ENCODE measurements around the gene SLC6A8.
"Not testable (repeated sequence)": the region's sequence is repeated elsewhere in the genome, so short reads cannot be mapped to it uniquely, and the experiment has no call there.

The SLC6A8 gene

DNA sequence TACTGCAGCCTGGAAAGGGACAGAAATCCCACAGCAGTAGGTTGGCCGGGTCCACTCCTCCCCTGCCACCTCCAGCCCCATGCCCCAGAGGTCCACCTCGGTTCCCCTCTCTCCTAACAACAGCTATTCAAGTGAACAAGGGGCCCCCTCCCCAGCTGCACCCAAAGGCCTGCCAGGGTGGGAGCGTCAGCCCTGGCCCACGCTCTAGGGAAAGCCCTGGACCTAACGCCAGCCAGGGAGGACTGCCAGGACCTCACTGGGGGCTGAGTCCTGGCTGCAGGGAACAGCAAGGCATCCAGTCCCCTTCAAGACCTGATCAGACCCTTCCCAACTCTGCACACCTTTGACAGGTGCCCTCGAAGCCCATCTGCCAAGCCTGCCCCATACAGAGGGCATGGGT lies 13.2 kb downstream of the SLC6A8 start:
- TF ChIP-seq EZH2 (IDR thresholded peaks at IDR 0.05) = no peak
- no peak for TF ChIP-seq POLR2AphosphoS5 (IDR thresholded peaks at IDR 0.05; ENCODE audit: borderline replicate concordance, low read depth, low read length)
- no peak for TF ChIP-seq FOXP2 (optimal IDR thresholded peaks at IDR 0.05; ENCODE audit: control extremely low read depth, extremely low read length, insufficient read depth)
- no peaks in the 10 kb centered on the region for H3K9me3 ChIP-seq (ENCODE audit: low read depth, low read length)
- H3K27ac ChIP-seq = no peak overlapping the region
- H3K9ac ChIP-seq (ENCODE audit: insufficient read length) = no peak overlapping the region
- no peaks in the 10 kb centered on the region for H3K36me3 ChIP-seq (ENCODE audit: insufficient read depth, low read length)
- H3K4me3 ChIP-seq = no peak overlapping the region
- no peak for DNase-seq (ENCODE audit: low read depth, low spot score)

GRCh38 chrX:153701706-153702105 lies 14.0 kb downstream of the SLC6A8 start:
- TF ChIP-seq EZH2 (IDR thresholded peaks at IDR 0.05) (no peak), FOXP2 (optimal IDR thresholded peaks at IDR 0.05; ENCODE audit: control extremely low read depth, extremely low read length, insufficient read depth) (no peak), POLR2AphosphoS5 (IDR thresholded peaks at IDR 0.05; ENCODE audit: borderline replicate concordance, low read depth, low read length) (no peak)
- H3K36me3 ChIP-seq (ENCODE audit: insufficient read depth, low read length) = no peaks in the 10 kb centered on the region
- H3K9ac ChIP-seq (ENCODE audit: insufficient read length) = no peak overlapping the region
- DNase-seq (ENCODE audit: low read depth, low spot score) = no peak
- no peak overlapping the region for H3K4me3 ChIP-seq
- no peak overlapping the region for H3K27ac ChIP-seq
- no peaks in the 10 kb centered on the region for H3K9me3 ChIP-seq (ENCODE audit: low read depth, low read length)

DNA sequence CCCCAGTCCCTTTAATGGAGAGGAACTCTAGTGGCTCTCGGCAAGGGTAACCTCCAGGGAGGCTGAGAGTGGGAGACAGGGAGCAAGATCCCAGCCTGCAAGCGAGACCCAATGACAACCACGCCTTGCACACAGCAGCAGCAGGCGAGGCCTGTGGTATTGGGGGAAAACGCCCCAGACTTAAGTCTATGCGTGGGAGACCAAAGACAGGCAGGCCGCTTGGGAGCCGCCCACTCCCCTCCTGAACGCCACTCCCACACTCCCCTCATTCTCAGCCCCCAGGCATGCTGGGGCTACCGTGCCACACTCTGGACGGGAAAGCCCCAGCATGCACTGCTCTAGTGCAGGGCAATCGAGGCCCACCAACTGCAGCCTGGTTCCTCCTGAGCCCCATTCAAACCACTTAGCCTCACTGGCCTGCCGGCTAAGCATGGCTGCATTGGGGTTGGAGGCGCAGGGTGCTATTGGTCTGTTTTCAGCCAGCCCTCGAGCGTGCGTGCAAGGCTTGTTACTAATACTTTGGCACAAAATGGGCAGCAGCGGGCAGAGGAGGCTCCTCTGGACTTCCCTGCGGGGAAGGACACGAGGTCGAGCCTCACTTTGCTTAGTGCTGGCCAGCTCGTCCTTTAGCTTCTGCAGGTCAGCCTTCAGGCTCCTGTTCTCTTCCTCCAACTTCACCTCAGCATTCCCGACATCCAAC lies 14.8 kb downstream of the SLC6A8 start:
- Histone ChIP-seq H3K9me3 (ENCODE audit: low read depth, low read length) (no peaks in the 10 kb centered on the region), H3K9ac (ENCODE audit: insufficient read length) (no peak overlapping the region), H3K27ac (no peak overlapping the region), H3K36me3 (ENCODE audit: insufficient read depth, low read length) (no peaks in the 10 kb centered on the region), H3K4me3 (no peak overlapping the region)
- no peak for TF ChIP-seq POLR2AphosphoS5 (IDR thresholded peaks at IDR 0.05; ENCODE audit: borderline replicate concordance, low read depth, low read length)
- DNase-seq (ENCODE audit: low read depth, low spot score) = no peak

GRCh38 chrX:153703036-153703370 lies 15.3 kb downstream of the SLC6A8 start:
- Histone ChIP-seq H3K9ac (ENCODE audit: insufficient read length) (no peak overlapping the region), H3K36me3 (ENCODE audit: insufficient read depth, low read length) (no peaks in the 10 kb centered on the region), H3K27ac (no peak overlapping the region), H3K4me3 (no peak overlapping the region), H3K9me3 (ENCODE audit: low read depth, low read length) (no peaks in the 10 kb centered on the region)
- no peak for DNase-seq (ENCODE audit: low read depth, low spot score)
- no peak for TF ChIP-seq POLR2AphosphoS5 (IDR thresholded peaks at IDR 0.05; ENCODE audit: borderline replicate concordance, low read depth, low read length)
- TF ChIP-seq EZH2 (IDR thresholded peaks at IDR 0.05) = no peak
- TF ChIP-seq FOXP2 (optimal IDR thresholded peaks at IDR 0.05; ENCODE audit: control extremely low read depth, extremely low read length, insufficient read depth) = no peak

- DNase-seq (ENCODE audit: low read depth, low spot score) = no peak
- no peak overlapping the region for H3K9ac ChIP-seq (ENCODE audit: insufficient read length)
- no peak overlapping the region for H3K4me3 ChIP-seq
- no peak for TF ChIP-seq EZH2 (IDR thresholded peaks at IDR 0.05)
- TF ChIP-seq POLR2AphosphoS5 (IDR thresholded peaks at IDR 0.05; ENCODE audit: borderline replicate concordance, low read depth, low read length) = no peak
- TF ChIP-seq FOXP2 (optimal IDR thresholded peaks at IDR 0.05; ENCODE audit: control extremely low read depth, extremely low read length, insufficient read depth) = no peak
- no peaks in the 10 kb centered on the region for H3K9me3 ChIP-seq (ENCODE audit: low read depth, low read length)
- H3K27ac ChIP-seq = no peak overlapping the region
- no peaks in the 10 kb centered on the region for H3K36me3 ChIP-seq (ENCODE audit: insufficient read depth, low read length)
Observed at GRCh38 chrX:153704021-153704526, 16.3 kb downstream of the SLC6A8 start.

GRCh38 chrX:153704631-153705402 lies 17.1 kb downstream of the SLC6A8 start:
- not testable (repeated sequence) for H3K36me3 ChIP-seq (ENCODE audit: insufficient read depth, low read length); H3K4me3 ChIP-seq; H3K9ac ChIP-seq (ENCODE audit: insufficient read length); H3K27ac ChIP-seq; H3K9me3 ChIP-seq (ENCODE audit: low read depth, low read length); DNase-seq (ENCODE audit: low read depth, low spot score)

DNA sequence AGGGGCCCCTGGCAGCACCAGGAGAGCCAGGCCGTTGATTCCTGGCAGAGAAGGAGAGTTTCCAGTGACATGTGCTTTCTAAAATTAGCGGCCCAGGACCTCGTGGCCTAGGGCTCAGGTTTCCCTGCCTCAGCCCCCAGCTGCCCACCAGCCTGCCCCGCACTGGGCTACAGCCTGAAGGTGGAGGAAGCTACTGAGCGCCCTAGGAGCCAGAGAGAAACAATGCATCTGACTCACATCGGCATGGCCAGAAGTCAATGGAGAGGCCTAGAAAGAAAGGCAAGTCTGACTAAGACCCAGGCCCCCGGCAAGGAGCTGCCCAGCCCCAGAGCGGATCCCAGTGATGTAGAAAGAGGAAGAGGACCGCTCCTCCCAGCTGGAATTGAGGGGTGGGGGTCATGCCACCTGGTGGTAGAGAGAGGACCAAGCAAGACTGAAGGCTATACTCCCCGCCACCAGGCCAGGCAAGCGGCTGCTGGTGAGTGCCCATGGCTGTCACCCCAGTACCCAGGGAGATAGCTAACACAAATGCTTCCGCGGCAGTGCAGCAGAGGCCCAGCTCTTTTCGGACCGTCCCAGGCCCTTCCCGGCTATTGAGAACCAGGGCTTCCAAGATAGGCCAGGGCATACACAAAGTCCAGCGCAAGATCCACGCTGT lies 17.8 kb downstream of the SLC6A8 start:
- H3K9me3 ChIP-seq (ENCODE audit: low read depth, low read length); DNase-seq (ENCODE audit: low read depth, low spot score); H3K36me3 ChIP-seq (ENCODE audit: insufficient read depth, low read length); H3K4me3 ChIP-seq; H3K27ac ChIP-seq; H3K9ac ChIP-seq (ENCODE audit: insufficient read length): not testable (repeated sequence)

DNA sequence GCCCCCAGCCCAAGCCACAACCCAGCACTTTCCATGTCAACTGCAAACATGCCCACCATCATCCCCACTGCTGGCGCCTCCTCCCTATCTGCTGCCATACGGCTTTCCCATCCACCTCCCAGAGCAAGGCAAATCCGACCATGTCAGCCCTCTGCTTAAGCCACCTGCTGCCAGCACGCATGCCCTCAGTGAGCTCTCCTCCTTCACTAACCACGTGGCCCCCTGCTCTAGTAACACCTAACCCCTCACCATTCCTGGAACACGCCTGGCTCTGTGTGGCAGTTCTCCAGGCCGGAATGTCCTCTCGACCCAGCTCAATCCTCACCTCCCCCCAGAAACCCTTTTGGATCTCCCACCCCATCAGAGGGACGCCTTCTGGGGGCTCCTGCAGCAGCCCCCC lies 19.1 kb downstream of the SLC6A8 start:
- no peak for DNase-seq (ENCODE audit: low read depth, low spot score)
- no peaks in the 10 kb centered on the region; the same call in 1 of the 2 replicates for H3K36me3 ChIP-seq (ENCODE audit: insufficient read depth, low read length)
- H3K27ac ChIP-seq = no peak overlapping the region
- TF ChIP-seq FOXP2 (optimal IDR thresholded peaks at IDR 0.05; ENCODE audit: control extremely low read depth, extremely low read length, insufficient read depth) (no peak), POLR2AphosphoS5 (IDR thresholded peaks at IDR 0.05; ENCODE audit: borderline replicate concordance, low read depth, low read length) (no peak), EZH2 (IDR thresholded peaks at IDR 0.05) (no peak)
- no peak overlapping the region for H3K9ac ChIP-seq (ENCODE audit: insufficient read length)
- no peaks in the 10 kb centered on the region for H3K9me3 ChIP-seq (ENCODE audit: low read depth, low read length)
- H3K4me3 ChIP-seq = no peak overlapping the region

Measured in SK-N-MC (cell line).